Measurements from ENCODE around the gene GPATCH3. TPM values are rescaled to one million over a fixed set of nuclear protein-coding genes. Genes with fewer than 3 reads are reported as not detected.

The GPATCH3 gene
- total RNA-seq, 1 donor from 2014 or later = 12.7 TPM

DNA sequence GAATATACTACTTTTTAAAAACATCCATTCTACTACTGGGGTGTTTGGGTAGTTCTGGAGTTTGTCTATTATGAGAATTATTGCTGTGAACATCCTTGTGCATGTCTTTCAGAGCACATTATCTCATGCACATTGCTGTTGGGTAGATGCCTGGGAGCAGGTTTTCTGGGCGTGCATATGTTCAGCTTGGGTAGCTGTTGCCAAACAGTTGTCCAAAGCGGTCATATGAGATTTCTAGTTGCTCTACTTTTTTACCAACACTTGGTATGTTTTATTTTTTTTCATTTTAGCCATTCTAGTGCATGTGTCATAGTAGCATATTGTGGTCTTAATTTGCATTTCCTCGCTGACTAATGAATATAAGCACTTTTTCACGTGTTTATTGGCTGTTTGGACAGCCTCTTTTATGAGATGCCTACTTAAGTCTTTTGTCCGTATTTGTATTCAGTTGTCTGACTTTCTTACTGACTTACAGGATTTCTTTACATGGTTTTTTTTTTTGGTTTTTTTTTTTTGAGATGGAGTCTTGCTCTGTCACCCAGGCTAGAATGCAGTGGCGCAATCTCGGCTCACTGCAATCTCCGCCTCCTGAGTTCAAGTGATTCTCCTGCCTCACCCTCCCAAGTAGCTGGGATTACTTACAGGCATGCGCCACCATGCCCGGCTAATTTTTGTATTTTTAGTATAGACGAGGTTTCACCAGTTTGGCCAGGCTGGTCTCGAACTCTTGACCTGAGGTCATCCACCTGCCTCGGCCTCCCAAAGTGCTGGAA is 55.7 kb downstream of the GPATCH3 start:
- no peaks in the 10 kb centered on the region for H3K9me3 Mint-ChIP-seq
- H3K27ac Mint-ChIP-seq = no peak overlapping the region
- peaks cover 2% of the 10 kb centered on the region for H3K4me1 Mint-ChIP-seq (ENCODE audit: low read depth)
- no peak for DNase-seq (ENCODE audit: low spot score)
- no peaks in the 10 kb centered on the region for H3K27me3 Mint-ChIP-seq (ENCODE audit: low read depth)
- no peak overlapping the region for H3K4me3 Mint-ChIP-seq (ENCODE audit: low read depth)
- H3K36me3 Mint-ChIP-seq (ENCODE audit: low read depth) = peaks cover 63% of the 10 kb centered on the region
- intact Hi-C loops (cut with micrococcal nuclease) = no loop called here

Other genes starting within 250 kb of the GPATCH3 start
- gene ARID1A, start 204.5 kb downstream of the GPATCH3 start, total RNA-seq = 109 TPM in 2 replicates
- 19.4 and 20.1 TPM in 2 replicates for gene PIGV, start 112.5 kb downstream of the GPATCH3 start, total RNA-seq
- gene ZDHHC18, start 73.8 kb downstream of the GPATCH3 start, total RNA-seq = 62.7 and 64.3 TPM in 2 replicates
- gene SFN, start 37.3 kb downstream of the GPATCH3 start, total RNA-seq = 0.32 and 0.62 TPM in 2 replicates
- 36.0 and 43.1 TPM in 2 replicates for gene GPN2, start 10.2 kb downstream of the GPATCH3 start, total RNA-seq
- not detected in 2 replicates for gene NR0B2, start 13.5 kb upstream of the GPATCH3 start, total RNA-seq
- gene NUDC, start 21.3 kb upstream of the GPATCH3 start, total RNA-seq = 133 and 134 TPM in 2 replicates
- gene KDF1, start 60.0 kb upstream of the GPATCH3 start, total RNA-seq = not detected in 2 replicates
- gene TRNP1, start 93.2 kb upstream of the GPATCH3 start, total RNA-seq = 0.85 and 0.89 TPM in 2 replicates
- 0.07 TPM in 1 of 2 replicates, not detected in the other for gene TENT5B, start 112.4 kb upstream of the GPATCH3 start, total RNA-seq

Measured in activated T-helper 2 cell treated with anti-CD3 and anti-CD28 coated beads, Interferon-gamma antibody, Interleukin-2, Interleukin-4, amounts not matched to agents 10 μg/mL and 5 μg/mL and 100 μg/mL, durations not matched to agents 14 hours and 24 hours and 36 hours (primary cell).